ENCODE data around the gene NEGR1. TPM values are rescaled to one million over a fixed set of nuclear protein-coding genes. Genes with fewer than 3 reads are reported as not detected.

Gene NEGR1
- total RNA-seq, 1 experiment from 2014 or later, result 0.05 TPM

- ATAC-seq (no peak), DNase-seq (ENCODE audit: low read depth, low spot score) (no peak)
- ChIA-PET RAD21 (ENCODE audit: low non-redundant PET in 1 of 2, low total read pairs in 2 of 2, uncharacterized antibody in 2 of 2, unreplicated experiment in 2 of 2) (no interaction called here), CTCF (no interaction called here), POLR2A (no interaction called here)
- Histone ChIP-seq H3K9me2 (ENCODE audit: insufficient read depth) (no peaks in the 10 kb centered on the region), H3K9me3 (ENCODE audit: control insufficient read depth in 1 of 2, insufficient read depth in 1 of 2, low read depth in 1 of 2, low read length in 2 of 2) (peaks cover 3 to 11% of the 10 kb centered on the region in 2 experiments; a peak in 2 of 4 replicates), H3K4me3 (replicated peaks in 1 of 2; ENCODE audit: low read depth in 1 of 2, low read length in 2 of 2) (no peak overlapping the region), H3K27me3 (ENCODE audit: insufficient read depth, low read length) (no peaks in the 10 kb centered on the region), H3K4me1 (ENCODE audit: control insufficient read depth in 1 of 2, insufficient read depth in 2 of 2, low read length in 2 of 2) (no peaks in the 10 kb centered on the region), H3K79me2 (ENCODE audit: insufficient read depth, low read length) (no peaks in the 10 kb centered on the region), H2AFZ (ENCODE audit: low read depth, low read length, poor library complexity, severe bottlenecking) (no peak overlapping the region), H3K9ac (ENCODE audit: low read length) (no peak overlapping the region), H3K36me3 (ENCODE audit: control insufficient read depth in 1 of 2, insufficient read depth in 2 of 2, low read length in 2 of 2) (no peaks in the 10 kb centered on the region), H3K27ac (ENCODE audit: low read depth, low read length) (no peak overlapping the region), H3K4me2 (ENCODE audit: low read length) (no peak overlapping the region), H4K20me1 (ENCODE audit: insufficient read depth) (no peaks in the 10 kb centered on the region)
- intact Hi-C loops (cut with micrococcal nuclease), result no loop called here
- BruUV-seq (replicated peaks), result no TSS peak
- no peak for TF ChIP-seq ZFX (IDR thresholded peaks at IDR 0.05)
- TF ChIP-seq CEBPB (IDR thresholded peaks at IDR 0.05; ENCODE audit: low read depth), result no peak
These were observed 614.3 kb downstream of the NEGR1 start for GRCh38 chr1:71668065-71668464.

GRCh38 chr1:71667216-71667615, 615.1 kb downstream of the NEGR1 start:
- ATAC-seq, result no peak
- Histone ChIP-seq H4K20me1 (ENCODE audit: insufficient read depth) (no peaks in the 10 kb centered on the region), H3K79me2 (ENCODE audit: insufficient read depth, low read length) (no peaks in the 10 kb centered on the region), H3K36me3 (ENCODE audit: control insufficient read depth in 1 of 2, insufficient read depth in 2 of 2, low read length in 2 of 2) (no peaks in the 10 kb centered on the region), H2AFZ (ENCODE audit: low read depth, low read length, poor library complexity, severe bottlenecking) (no peak overlapping the region), H3K27ac (ENCODE audit: low read depth, low read length) (no peak overlapping the region), H3K4me2 (ENCODE audit: low read length) (no peak overlapping the region), H3K4me1 (ENCODE audit: control insufficient read depth in 1 of 2, insufficient read depth in 2 of 2, low read length in 2 of 2) (no peaks in the 10 kb centered on the region), H3K27me3 (ENCODE audit: insufficient read depth, low read length) (no peaks in the 10 kb centered on the region), H3K9ac (ENCODE audit: low read length) (no peak overlapping the region), H3K9me2 (ENCODE audit: insufficient read depth) (no peaks in the 10 kb centered on the region), H3K4me3 (replicated peaks in 1 of 2; ENCODE audit: low read depth in 1 of 2, low read length in 2 of 2) (no peak overlapping the region), H3K9me3 (ENCODE audit: control insufficient read depth in 1 of 2, insufficient read depth in 1 of 2, low read depth in 1 of 2, low read length in 2 of 2) (peaks cover 4 to 11% of the 10 kb centered on the region in 2 experiments; a peak in 2 of 4 replicates)
- POLR2A ChIA-PET, result no interaction called here
- no TSS peak for BruUV-seq (replicated peaks)
- CTCF ChIA-PET, result no interaction called here
- no peak for DNase-seq (ENCODE audit: low read depth, low spot score)
- intact Hi-C loops (cut with micrococcal nuclease), result no loop called here
- TF ChIP-seq YY1 (IDR thresholded peaks at IDR 0.05; ENCODE audit: extremely low read depth, insufficient replicate concordance, low read depth, low read length), result no peak
- RAD21 ChIA-PET (ENCODE audit: low non-redundant PET in 1 of 2, low total read pairs in 2 of 2, uncharacterized antibody in 2 of 2, unreplicated experiment in 2 of 2), result no interaction called here

GRCh38 chr1:71666609-71667008, 615.7 kb downstream of the NEGR1 start:
- ATAC-seq (no peak), DNase-seq (ENCODE audit: low read depth, low spot score) (no peak)
- H3K27ac ChIP-seq (ENCODE audit: low read depth, low read length), result no peak overlapping the region
- H2AFZ ChIP-seq (ENCODE audit: low read depth, low read length, poor library complexity, severe bottlenecking), result no peak overlapping the region
- H3K79me2 ChIP-seq (ENCODE audit: insufficient read depth, low read length), result no peaks in the 10 kb centered on the region
- BruUV-seq (replicated peaks), result no TSS peak
- ChIA-PET RAD21 (ENCODE audit: low non-redundant PET in 1 of 2, low total read pairs in 2 of 2, uncharacterized antibody in 2 of 2, unreplicated experiment in 2 of 2) (no interaction called here), CTCF (no interaction called here), POLR2A (no interaction called here)
- H3K4me1 ChIP-seq (ENCODE audit: control insufficient read depth in 1 of 2, insufficient read depth in 2 of 2, low read length in 2 of 2), result no peaks in the 10 kb centered on the region
- peaks cover 10 to 11% of the 10 kb centered on the region in 2 experiments; a peak in 2 of 4 replicates for H3K9me3 ChIP-seq (ENCODE audit: control insufficient read depth in 1 of 2, insufficient read depth in 1 of 2, low read depth in 1 of 2, low read length in 2 of 2)
- no peak overlapping the region for H3K9ac ChIP-seq (ENCODE audit: low read length)
- H3K36me3 ChIP-seq (ENCODE audit: control insufficient read depth in 1 of 2, insufficient read depth in 2 of 2, low read length in 2 of 2), result no peaks in the 10 kb centered on the region
- H4K20me1 ChIP-seq (ENCODE audit: insufficient read depth), result no peaks in the 10 kb centered on the region
- H3K27me3 ChIP-seq (ENCODE audit: insufficient read depth, low read length), result no peaks in the 10 kb centered on the region
- no peak overlapping the region for H3K4me3 ChIP-seq (replicated peaks in 1 of 2; ENCODE audit: low read depth in 1 of 2, low read length in 2 of 2)
- no peaks in the 10 kb centered on the region for H3K9me2 ChIP-seq (ENCODE audit: insufficient read depth)
- no peak overlapping the region for H3K4me2 ChIP-seq (ENCODE audit: low read length)
- intact Hi-C loops (cut with micrococcal nuclease), result no loop called here
- TF ChIP-seq ELF1 (IDR thresholded peaks at IDR 0.05; ENCODE audit: borderline replicate concordance, low read depth) (no peak), EZH2 (IDR thresholded peaks at IDR 0.05) (no peak), MAX (IDR thresholded peaks at IDR 0.05) (no peak), CTCF (IDR thresholded peaks at IDR 0.05 in 2 of 3, conservative IDR thresholded peaks at IDR 0.05 in 1 of 3; ENCODE audit: borderline replicate concordance in 1 of 3, insufficient read depth in 1 of 3, low read depth in 2 of 3, low read length in 2 of 3) (no peak), ATF3 (IDR thresholded peaks at IDR 0.05) (no peak), TCF7L2 (IDR thresholded peaks at IDR 0.05; ENCODE audit: borderline replicate concordance, extremely low read depth, insufficient read depth, insufficient read length) (no peak)
